Measurements from ENCODE around the gene ANXA1. TPM values are rescaled to one million over a fixed set of nuclear protein-coding genes. Genes with fewer than 3 reads are reported as not detected.

ANXA1 gene
- total RNA-seq, 1 donor from 2014 or later = 923 TPM

DNA sequence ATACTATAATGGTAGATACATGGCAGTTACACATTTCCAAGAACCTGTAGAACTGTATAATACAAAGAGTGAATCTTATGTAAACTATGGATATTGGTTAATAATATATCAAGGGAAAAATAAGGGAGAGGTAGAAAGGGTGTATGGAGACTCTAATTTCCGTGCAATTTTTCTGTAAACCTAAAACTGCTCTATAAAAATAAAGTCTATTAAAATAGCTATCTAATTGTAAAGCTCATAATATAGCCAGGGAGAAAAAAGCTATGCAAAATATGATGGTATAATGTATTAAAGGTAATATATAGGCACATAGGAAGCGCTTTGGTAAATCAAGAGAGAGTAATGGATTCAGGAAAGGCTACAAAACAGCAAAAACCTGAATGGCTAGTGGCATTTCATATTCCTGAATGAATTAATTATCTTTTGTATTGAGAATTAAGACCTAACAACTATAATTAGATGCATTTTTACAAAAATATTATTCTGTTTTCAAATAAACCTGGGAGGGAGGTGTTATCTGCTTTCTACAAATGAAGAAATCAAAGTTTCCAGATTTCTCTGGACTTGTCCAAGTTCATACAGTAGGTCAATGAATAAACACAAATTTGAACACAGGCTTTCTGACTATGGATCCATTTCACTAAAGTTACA, 22.8 kb downstream of the ANXA1 start:
- H3K27ac Mint-ChIP-seq = peak overlapping the region; percentile 5
- no peaks in the 10 kb centered on the region for H3K36me3 Mint-ChIP-seq
- H3K27me3 Mint-ChIP-seq = peaks cover 8% of the 10 kb centered on the region
- TF ChIP-seq, protein P1, sequence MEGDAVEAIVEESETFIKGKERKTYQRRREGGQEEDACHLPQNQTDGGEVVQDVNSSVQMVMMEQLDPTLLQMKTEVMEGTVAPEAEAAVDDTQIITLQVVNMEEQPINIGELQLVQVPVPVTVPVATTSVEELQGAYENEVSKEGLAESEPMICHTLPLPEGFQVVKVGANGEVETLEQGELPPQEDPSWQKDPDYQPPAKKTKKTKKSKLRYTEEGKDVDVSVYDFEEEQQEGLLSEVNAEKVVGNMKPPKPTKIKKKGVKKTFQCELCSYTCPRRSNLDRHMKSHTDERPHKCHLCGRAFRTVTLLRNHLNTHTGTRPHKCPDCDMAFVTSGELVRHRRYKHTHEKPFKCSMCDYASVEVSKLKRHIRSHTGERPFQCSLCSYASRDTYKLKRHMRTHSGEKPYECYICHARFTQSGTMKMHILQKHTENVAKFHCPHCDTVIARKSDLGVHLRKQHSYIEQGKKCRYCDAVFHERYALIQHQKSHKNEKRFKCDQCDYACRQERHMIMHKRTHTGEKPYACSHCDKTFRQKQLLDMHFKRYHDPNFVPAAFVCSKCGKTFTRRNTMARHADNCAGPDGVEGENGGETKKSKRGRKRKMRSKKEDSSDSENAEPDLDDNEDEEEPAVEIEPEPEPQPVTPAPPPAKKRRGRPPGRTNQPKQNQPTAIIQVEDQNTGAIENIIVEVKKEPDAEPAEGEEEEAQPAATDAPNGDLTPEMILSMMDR (conservative IDR thresholded peaks at IDR 0.05) = no peak
- H3K9me3 Mint-ChIP-seq = no peaks in the 10 kb centered on the region
- H3K4me1 Mint-ChIP-seq (ENCODE audit: unreplicated experiment) = peaks cover 4% of the 10 kb centered on the region
- DNase-seq (ENCODE audit: extremely low spot score, unreplicated experiment) = no peak
- no peak overlapping the region for H3K4me3 Mint-ChIP-seq

DNA sequence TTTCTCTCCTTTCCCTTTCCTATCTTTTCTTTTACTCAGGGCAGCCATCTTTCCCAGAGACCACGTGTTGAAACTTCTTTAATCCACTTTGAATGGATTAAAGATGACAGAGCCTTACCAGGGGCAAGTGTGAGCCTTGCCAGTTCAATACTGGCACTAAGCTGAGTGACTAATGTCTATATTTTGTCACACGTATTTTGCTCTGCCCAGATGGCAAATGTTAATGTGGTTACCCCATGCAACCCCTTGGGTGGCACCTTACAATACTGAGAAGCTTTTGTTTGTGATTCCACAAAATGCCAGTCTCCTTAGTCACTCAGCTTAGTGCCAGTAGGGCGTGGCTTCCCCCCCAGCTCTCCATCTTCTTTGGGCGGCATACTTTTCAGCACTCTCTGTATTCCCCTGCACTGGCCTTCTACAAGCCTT, 24.8 kb downstream of the ANXA1 start:
- Mint-ChIP-seq H3K36me3 (no peaks in the 10 kb centered on the region), H3K4me3 (no peak overlapping the region), H3K4me1 (ENCODE audit: unreplicated experiment) (peaks cover 12% of the 10 kb centered on the region), H3K9me3 (no peaks in the 10 kb centered on the region), H3K27ac (no peak overlapping the region), H3K27me3 (peaks cover 8% of the 10 kb centered on the region)
- DNase-seq (ENCODE audit: extremely low spot score, unreplicated experiment) = no peak
- TF ChIP-seq, protein P1 (conservative IDR thresholded peaks at IDR 0.05) = no peak

DNA sequence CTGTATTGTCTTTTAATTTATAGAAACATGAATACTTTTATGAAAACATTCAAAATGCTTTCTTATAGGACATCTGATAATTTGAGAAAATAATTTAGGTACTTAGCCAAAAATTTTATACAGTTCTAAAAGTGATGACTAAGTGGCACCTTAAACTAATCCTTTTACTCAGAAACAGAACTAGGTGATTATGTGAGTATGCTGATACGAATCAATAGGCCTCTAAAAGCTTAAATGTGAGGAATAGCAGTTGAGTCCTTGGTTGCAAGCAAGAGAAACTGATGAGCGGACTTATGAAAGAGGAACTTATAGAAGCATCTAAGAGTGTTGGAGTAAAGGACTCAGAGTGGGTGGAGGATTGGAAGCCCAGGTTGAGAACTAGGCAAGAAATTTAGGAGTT, 26.4 kb downstream of the ANXA1 start:
- Mint-ChIP-seq H3K27me3 (peaks cover 5% of the 10 kb centered on the region), H3K9me3 (no peaks in the 10 kb centered on the region), H3K27ac (no peak overlapping the region), H3K4me3 (no peak overlapping the region), H3K4me1 (ENCODE audit: unreplicated experiment) (peaks cover 12% of the 10 kb centered on the region), H3K36me3 (no peaks in the 10 kb centered on the region)
- TF ChIP-seq, protein P1 (conservative IDR thresholded peaks at IDR 0.05) = no peak
- DNase-seq (ENCODE audit: extremely low spot score, unreplicated experiment) = no peak

DNA sequence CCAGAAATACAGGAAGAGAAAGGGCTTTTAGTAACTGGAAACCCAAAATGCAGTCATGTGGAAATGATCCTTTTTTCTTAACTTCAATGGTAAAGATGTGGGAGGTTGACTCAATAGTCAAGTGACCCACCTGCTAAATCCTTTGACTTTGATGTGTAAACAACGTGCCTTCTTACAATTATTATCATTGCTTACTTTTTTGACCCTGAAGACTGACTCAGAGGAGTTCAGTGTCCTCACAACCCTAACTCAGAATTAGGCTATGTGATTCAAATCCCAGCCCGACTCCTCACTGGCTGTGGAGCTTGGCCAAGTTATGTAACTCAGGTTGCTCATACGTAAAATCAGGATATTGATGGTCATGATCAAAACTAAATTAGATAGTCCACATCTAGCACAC, 27.9 kb downstream of the ANXA1 start:
- TF ChIP-seq, protein P1 (conservative IDR thresholded peaks at IDR 0.05) = no peak
- H3K27ac Mint-ChIP-seq = no peak overlapping the region
- no peak for DNase-seq (ENCODE audit: extremely low spot score, unreplicated experiment)
- peaks cover 5% of the 10 kb centered on the region for H3K27me3 Mint-ChIP-seq
- no peaks in the 10 kb centered on the region for H3K36me3 Mint-ChIP-seq
- peaks cover 12% of the 10 kb centered on the region for H3K4me1 Mint-ChIP-seq (ENCODE audit: unreplicated experiment)
- no peaks in the 10 kb centered on the region for H3K9me3 Mint-ChIP-seq
- peak overlapping the region; percentile 25 for H3K4me3 Mint-ChIP-seq

DNA sequence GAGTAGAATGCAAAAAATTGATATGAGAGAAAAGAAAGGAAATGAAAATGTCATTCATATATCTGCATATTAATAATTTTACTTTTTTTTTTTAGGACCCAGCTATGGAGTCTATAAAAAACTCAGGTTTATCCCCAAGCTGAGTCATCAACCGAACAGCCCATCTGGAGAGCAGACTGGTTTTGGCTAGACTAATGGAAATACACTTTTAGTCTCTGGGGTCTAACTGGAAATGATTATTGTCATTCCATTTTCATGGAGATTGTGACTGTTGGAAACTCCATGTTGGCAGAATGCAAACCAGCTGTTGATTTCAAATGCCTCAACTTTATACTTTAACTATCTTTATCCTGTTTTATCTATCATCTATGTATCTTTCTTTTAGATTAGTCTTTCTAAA, 28.7 kb downstream of the ANXA1 start:
- peaks cover 5% of the 10 kb centered on the region for H3K27me3 Mint-ChIP-seq
- H3K4me3 Mint-ChIP-seq = no peak overlapping the region
- DNase-seq (ENCODE audit: extremely low spot score, unreplicated experiment) = no peak

More for the DNA sequence above, 28.7 kb downstream of the ANXA1 start:
- Mint-ChIP-seq H3K9me3 (no peaks in the 10 kb centered on the region), H3K27ac (no peak overlapping the region), H3K36me3 (no peaks in the 10 kb centered on the region), H3K4me1 (ENCODE audit: unreplicated experiment) (peaks cover 12% of the 10 kb centered on the region)
- TF ChIP-seq, protein P1 (conservative IDR thresholded peaks at IDR 0.05) = no peak

Measured in type B pancreatic cell (in vitro differentiated cells).